Calu3 (cell line): ENCODE results near the gene CRACR2B. TPM values are rescaled to one million over a fixed set of nuclear protein-coding genes. Genes with fewer than 3 reads are reported as not detected.

Source experiments
- BruUV-seq: library from RNA; stranded (reverse); fragments of 400-500 nt; replicated peaks from 2 replicates; lab custom pipeline; 2021; lab: Mats Ljungman, UMichigan
- CTCF ChIA-PET: fragments of 300-600 bp; sonication (Branson Sonifier 250); formaldehyde crosslinking; loops from one replicate; lab custom pipeline; 2022; ENCODE audit warnings: antibody characterized with exemption; lab: Charles Lee
- DNase-seq: peaks from one replicate; pipeline ENCODE4 v3.0.0; 2022
- H3K27ac Mint-ChIP-seq: one replicate; pipeline ENCODE4 v1.8.0; 2022; ENCODE audit warnings: mixed read lengths; ENCODE audit not compliant: unreplicated experiment
- H3K27me3 Mint-ChIP-seq: one replicate; pipeline ENCODE4 v1.8.0; 2022; ENCODE audit warnings: mixed read lengths; ENCODE audit not compliant: unreplicated experiment
- H3K36me3 Mint-ChIP-seq: one replicate; pipeline ENCODE4 v1.8.0; 2022; ENCODE audit warnings: mild to moderate bottlenecking, moderate library complexity, mixed read lengths; ENCODE audit not compliant: insufficient read depth, unreplicated experiment
- H3K4me1 Mint-ChIP-seq: one replicate; pipeline ENCODE4 v1.8.0; 2022; ENCODE audit warnings: mild to moderate bottlenecking, low read depth, mixed read lengths; ENCODE audit not compliant: unreplicated experiment
- H3K4me3 Mint-ChIP-seq: one replicate; pipeline ENCODE4 v1.8.0; 2022; ENCODE audit warnings: mild to moderate bottlenecking, low read depth, moderate library complexity, mixed read lengths; ENCODE audit not compliant: unreplicated experiment
- H3K9me3 Mint-ChIP-seq: one replicate; pipeline ENCODE4 v1.8.0; 2022; ENCODE audit warnings: low read depth, mixed read lengths; ENCODE audit not compliant: unreplicated experiment
- intact Hi-C: fragments of 100-400 bp; cut with micrococcal nuclease; formaldehyde crosslinking; loops from one replicate; pipeline ENCODE4 v1.10.0; 2022; ENCODE audit not compliant: unreplicated experiment
- total RNA-seq: library from RNA; stranded (reverse); gene quantifications from 2 replicates; pipeline ENCODE4 v1.2.3, GENCODE V29; 2022
- TF ChIP-seq, protein P1 (sequence below): fragments of 200-600 bp; IDR thresholded peaks from one replicate; pipeline ENCODE4 v1.8.0; 2022; ENCODE audit warnings: antibody characterized with exemption; ENCODE audit not compliant: unreplicated experiment

Gene CRACR2B
- total RNA-seq, 1 experiment from 2014 or later, result 33.4 TPM

GRCh38 chr11:842370-843002, 14.8 kb downstream of the CRACR2B start, which contains the start of the genes POLR2L and TSPAN4:
Gene POLR2L (minus strand): TSS chr11:842529. CDS start chr11:842508, 21 bp downstream.
Gene TSPAN4 (plus strand): TSS chr11:842852. CDS start chr11:850305, 7,453 bp downstream.
- peak; percentile 91 for DNase-seq
- BruUV-seq, result no TSS peak
- TF ChIP-seq, protein P1, sequence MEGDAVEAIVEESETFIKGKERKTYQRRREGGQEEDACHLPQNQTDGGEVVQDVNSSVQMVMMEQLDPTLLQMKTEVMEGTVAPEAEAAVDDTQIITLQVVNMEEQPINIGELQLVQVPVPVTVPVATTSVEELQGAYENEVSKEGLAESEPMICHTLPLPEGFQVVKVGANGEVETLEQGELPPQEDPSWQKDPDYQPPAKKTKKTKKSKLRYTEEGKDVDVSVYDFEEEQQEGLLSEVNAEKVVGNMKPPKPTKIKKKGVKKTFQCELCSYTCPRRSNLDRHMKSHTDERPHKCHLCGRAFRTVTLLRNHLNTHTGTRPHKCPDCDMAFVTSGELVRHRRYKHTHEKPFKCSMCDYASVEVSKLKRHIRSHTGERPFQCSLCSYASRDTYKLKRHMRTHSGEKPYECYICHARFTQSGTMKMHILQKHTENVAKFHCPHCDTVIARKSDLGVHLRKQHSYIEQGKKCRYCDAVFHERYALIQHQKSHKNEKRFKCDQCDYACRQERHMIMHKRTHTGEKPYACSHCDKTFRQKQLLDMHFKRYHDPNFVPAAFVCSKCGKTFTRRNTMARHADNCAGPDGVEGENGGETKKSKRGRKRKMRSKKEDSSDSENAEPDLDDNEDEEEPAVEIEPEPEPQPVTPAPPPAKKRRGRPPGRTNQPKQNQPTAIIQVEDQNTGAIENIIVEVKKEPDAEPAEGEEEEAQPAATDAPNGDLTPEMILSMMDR, result no peak
- CTCF ChIA-PET, result interaction anchor here (0.8 to 3.0 kb wide), 2 partner anchors 8 to 23 kb away, joined by 3 to 8 read pairs; no protein-coding TSS in a partner anchor
- Mint-ChIP-seq H3K36me3 (peaks cover 69% of the 10 kb centered on the region), H3K9me3 (no peaks in the 10 kb centered on the region), H3K4me1 (peaks cover 23% of the 10 kb centered on the region), H3K27me3 (no peaks in the 10 kb centered on the region), H3K4me3 (peak within 1 kb of the TSS; percentile 77), H3K27ac (peak within 1 kb of the TSS; percentile 68)
- intact Hi-C loops, result no loop called here

DNA sequence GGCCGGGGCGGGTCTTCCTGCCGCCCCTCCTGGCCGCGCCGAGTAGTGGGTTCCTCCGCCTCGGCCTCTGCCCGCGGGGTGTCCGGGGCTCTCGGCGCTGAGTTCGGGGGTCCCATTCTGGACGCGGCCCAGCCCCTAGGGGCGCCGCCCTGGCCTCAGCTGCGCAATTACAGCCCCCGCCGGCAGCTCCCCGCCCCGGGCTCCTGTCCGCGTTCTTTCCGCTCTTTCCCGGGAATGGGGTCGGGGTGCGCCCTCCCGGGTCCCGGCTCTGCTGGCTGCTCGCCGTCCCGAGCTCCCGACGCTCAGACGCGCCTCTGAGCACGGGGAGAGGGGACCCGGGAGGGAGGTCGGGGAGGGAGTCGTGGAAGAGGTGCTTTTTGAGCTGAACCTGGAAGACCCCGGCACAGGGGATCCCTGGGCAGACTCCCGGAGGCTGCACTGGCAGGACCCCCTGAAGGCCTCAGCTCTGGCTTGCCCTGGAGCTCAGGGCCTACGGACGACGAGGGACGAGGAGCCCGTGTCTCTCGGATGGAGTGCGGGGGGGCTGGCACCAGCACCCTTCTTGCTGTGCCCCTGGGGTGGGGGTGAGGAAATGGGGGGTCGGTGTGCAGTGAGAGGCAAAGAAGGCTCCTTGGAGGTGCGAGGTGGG, 15.5 kb downstream of the CRACR2B start:
- TF ChIP-seq, protein P1, result no peak
- CTCF ChIA-PET, result interaction anchor here (0.6 to 3.0 kb wide), 3 partner anchors 9 to 32 kb away, joined by 3 to 8 read pairs (median 3); no protein-coding TSS in a partner anchor
- no peak for DNase-seq
- Mint-ChIP-seq H3K4me3 (peak overlapping the region; percentile 77), H3K9me3 (no peaks in the 10 kb centered on the region), H3K27me3 (no peaks in the 10 kb centered on the region), H3K4me1 (peaks cover 23% of the 10 kb centered on the region), H3K36me3 (peaks cover 62% of the 10 kb centered on the region), H3K27ac (peak overlapping the region; percentile 27)
- intact Hi-C loops, result no loop called here
- no TSS peak for BruUV-seq

DNA sequence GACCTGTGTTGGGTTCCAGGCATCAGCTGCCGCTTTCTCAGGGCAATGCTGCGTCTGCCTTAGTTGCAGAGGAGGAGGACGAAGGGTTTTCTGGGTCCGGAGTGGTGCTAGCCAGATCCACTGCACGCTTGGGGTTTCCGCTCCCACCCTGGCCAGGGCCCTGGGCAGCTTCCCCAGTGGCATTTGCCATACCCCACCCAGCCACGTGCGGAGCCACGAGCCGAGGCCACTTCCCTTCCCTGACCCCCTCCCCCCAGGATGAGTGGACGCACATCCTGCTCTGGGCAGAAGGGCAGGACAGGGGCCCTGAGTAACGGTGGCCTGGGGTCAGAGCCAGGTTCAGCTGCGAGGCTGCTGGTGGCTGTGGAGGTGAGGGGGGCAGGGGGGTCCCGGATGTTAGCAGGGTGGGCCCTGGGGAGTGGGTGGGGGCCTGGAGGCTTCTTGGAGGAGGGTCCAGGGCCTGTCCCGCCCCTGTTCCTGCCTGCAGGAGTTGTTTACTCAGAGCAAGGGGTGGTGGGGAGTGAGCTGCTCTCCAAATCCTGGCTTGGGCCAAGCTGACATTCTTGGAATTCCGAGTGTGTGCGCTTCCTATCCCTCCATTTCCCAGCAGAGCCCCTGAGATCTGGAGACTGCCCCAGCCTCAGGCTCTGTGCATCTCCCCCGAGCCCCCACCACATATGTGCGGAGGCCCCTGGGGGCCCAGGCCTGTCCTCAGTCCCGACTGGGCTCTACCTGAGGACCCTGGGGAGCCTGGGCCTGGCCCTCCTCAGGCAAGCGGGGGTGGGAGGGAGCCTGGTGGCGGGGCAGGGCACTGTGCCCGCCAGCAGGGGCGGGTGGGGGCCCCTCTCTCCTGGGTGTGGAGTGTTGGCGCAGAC, 16.3 kb downstream of the CRACR2B start:
- peak overlapping the region; percentile 27 for H3K27ac Mint-ChIP-seq
- H3K4me3 Mint-ChIP-seq, result peak overlapping the region; percentile 77
- H3K9me3 Mint-ChIP-seq, result no peaks in the 10 kb centered on the region
- peaks cover 23% of the 10 kb centered on the region for H3K4me1 Mint-ChIP-seq
- no peaks in the 10 kb centered on the region for H3K27me3 Mint-ChIP-seq
- peak; percentile 60 for DNase-seq
- no TSS peak for BruUV-seq
- TF ChIP-seq, protein P1, result no peak
- CTCF ChIA-PET, result interaction anchor here (0.6 to 3.0 kb wide), 3 partner anchors 10 to 31 kb away, joined by 3 to 8 read pairs (median 3); no protein-coding TSS in a partner anchor
- intact Hi-C loops, result no loop called here
- H3K36me3 Mint-ChIP-seq, result peaks cover 58% of the 10 kb centered on the region
